HG02763 (cell line): ENCODE measurements around the gene CNKSR3.

Experiments used
- ATAC-seq: cut with Tn5 transposase; IDR thresholded peaks from one replicate; pipeline ENCODE4 v1.9.1; 2021; ENCODE audit warnings: mild to moderate bottlenecking, moderate library complexity; ENCODE audit not compliant: unreplicated experiment

The CNKSR3 gene

DNA sequence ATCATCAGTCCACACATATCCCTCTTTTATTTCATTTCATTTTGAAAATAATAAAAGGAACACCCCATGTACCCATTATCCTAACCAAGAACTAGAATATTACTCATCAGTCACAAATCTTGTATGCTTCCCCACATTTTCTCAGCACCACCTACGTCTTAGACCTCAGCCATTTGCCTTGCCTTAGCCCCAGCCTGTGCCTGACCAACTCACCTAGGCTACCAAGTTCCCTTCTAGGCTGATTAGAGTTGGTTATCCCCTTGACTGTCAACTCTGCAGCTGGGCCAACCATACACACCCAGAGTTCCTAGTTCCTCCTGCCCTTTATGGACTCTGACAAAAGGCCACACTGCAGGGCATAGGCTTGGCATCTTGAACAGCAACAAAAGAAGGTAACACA lies 120.5 kb downstream of the CNKSR3 start:
- ATAC-seq: no peak

GRCh38 chr6:154388803-154389202 lies 121.7 kb downstream of the CNKSR3 start:
- no peak for ATAC-seq

- ATAC-seq: no peak
Observed at GRCh38 chr6:154386848-154387717, 123.4 kb downstream of the CNKSR3 start.

GRCh38 chr6:154384191-154384590 lies 126.3 kb downstream of the CNKSR3 start:
- ATAC-seq: no peak

DNA sequence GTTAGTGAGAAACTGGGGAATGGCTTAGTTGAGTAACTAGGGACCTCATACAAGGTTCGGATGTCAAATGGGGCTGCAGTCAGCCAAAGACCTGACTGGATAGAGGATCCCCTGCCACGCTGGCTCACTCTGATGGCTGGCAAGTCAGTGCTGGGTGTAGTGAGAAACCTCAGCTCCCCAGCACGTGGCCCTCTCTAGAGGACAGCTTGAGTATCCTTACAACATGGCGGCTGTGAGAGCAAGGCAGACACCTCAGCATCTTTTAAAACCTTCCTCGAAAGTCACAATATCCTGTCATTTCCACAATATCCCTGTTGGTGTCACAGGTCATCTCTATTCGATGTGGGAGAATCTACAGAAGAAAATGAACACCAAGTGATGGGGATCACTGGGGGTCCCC lies 127.2 kb downstream of the CNKSR3 start:
- ATAC-seq: no peak

DNA sequence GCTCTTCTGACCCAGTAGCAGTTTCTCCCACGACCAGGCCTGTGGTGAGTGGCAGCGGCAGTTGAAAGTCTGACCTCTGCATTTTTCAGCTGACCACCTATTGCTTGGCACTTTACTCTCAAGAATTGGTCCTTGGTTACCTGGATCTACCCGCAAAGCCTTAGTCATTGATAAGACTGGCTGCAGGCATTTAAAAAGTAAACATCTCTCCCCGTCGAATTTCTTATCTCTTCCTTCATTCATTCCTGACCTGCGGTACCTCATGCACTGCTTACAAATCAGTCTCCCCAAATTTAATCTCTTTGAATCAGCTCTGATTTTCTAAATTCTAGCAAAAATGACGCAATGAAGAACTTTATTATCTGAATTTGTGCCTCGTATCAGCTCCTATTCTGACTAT lies 127.7 kb downstream of the CNKSR3 start:
- ATAC-seq: no peak

DNA sequence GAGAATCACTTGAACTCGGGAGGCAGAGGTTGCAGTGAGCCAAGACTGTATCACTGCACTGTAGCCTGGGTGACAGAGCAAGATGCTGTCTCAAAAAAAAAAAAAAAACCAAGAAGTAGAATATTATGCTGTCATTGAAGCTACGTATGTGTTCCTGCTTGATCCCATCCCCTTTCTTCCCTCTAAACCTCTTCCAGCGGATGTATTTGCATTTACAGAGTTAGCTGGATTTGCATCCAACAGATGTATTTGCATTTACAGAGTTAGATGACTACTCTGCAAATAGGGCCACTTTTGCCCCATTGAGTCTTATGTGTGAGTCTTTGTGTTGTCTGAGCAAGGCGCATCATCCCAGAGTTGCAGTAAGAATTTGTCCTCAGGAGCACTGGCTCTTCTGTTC lies 128.9 kb downstream of the CNKSR3 start:
- no peak for ATAC-seq

DNA sequence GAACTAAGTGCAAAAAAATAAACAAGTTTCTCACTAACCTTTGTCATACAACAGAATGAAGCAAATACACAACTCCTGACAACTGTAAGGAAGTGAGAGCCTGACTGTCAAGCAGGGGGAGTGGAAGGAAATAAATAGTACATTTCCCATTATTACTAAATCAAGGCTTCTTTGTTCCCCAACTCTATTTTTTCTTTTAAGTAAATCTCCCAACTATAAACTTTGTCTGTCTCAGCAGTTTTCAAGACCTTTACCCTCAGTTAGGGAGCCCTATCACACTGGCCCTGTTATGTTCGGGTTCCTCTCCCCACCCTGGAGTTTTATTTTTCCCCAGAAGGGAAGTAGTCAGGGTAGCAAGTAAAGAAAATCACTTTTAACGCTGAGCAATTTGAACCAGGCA lies 129.7 kb downstream of the CNKSR3 start:
- no peak for ATAC-seq

GRCh38 chr6:154379585-154379984 lies 130.9 kb downstream of the CNKSR3 start:
- ATAC-seq: no peak

GRCh38 chr6:154378518-154378917 lies 132.0 kb downstream of the CNKSR3 start:
- ATAC-seq: no peak

DNA sequence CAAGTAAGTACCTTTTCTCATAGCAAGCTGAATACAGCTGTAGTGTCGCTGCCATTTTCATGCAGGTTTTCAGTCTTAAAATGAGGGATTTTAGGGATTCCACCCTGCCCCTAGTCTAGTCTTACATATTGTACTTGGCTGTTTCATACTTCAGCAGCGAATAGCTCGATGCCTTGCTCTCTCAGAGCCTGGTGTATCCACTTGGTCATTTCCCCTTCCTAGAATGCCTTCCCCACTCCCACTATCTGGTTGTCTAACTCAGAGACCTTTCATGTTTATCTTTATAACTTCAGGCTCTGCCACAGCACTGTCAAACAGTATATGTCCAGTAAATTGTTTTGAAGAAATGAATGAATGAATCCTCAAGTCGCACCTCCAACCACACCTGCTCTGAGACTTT lies 132.8 kb downstream of the CNKSR3 start:
- no peak for ATAC-seq

GRCh38 chr6:154373971-154374370 lies 136.5 kb downstream of the CNKSR3 start:
- ATAC-seq: no peak

DNA sequence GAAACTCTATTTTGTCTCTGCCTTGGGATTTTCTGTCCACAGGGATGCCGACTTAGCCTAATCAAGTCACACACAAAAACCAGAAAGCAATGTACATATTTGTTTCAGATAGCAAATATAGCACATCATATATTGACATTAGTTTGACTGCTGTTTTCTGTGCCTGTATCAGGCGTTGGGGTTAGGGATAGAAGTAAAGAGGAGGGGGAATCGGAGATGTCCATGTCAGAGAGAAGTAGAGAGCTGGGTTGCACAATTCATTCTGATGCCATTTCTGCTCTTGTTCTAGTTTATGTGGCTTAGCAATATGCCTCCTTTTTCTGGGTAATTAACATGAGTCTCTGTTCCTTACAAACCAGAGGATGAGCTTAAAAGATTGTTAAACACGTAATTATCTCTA lies 139.2 kb downstream of the CNKSR3 start:
- ATAC-seq: no peak

DNA sequence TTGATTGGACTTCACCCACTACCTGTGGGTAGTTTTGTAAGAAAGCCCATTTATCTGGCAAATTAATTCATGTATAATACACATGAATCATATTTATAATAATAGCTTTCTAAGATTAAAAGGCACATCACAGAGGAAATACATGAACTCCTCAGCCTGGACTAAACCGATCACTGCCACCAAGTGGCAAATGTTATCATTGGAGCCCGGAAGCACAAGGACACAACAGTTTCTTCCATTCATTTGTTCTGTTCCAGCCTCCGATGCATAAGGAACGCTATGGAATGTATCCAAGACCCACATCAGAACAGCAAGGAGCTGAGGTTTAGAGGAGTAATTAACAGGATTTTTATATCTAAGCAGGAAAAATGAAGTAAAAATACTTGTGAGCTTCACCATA lies 139.9 kb downstream of the CNKSR3 start:
- ATAC-seq: no peak

DNA sequence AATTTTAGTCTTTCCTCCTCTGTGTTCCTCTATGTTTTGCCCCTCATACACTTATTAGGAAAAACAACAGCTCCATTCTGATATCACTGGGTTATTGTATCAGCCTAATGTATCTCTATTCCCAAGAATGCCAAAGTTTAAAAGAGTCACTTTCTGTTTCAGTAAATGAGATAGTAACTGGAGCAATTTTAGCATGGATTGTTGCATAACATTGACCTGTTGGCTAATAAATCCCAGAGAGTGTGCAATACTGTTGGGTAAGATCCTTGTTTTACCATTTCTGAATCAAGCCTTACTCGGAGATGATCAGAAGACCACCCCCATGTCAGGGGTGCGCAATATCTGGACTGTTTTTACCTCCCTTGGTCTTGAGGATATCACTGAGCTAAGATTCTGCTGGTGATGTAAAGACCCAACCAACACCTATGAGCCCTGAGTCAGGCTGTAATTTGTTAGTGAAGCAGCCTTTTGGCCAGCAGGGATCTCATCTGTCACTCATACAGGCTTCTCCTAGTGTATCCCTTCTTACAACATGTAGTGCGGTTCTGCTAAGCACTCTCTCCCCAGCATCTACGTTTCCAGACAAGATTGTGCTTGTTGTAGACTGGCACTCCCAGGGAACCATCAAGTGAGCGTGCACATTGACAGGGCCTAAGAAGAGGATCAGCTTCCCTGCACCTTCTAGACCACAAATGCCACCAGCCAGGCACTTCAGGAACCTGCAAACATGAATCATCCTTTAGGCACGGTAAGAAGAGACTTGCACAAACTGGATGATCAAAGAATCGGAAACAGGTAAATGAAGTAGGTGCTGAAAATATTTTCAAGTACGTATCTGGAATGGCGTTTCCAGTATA lies 142.4 kb downstream of the CNKSR3 start:
- ATAC-seq: no peak

DNA sequence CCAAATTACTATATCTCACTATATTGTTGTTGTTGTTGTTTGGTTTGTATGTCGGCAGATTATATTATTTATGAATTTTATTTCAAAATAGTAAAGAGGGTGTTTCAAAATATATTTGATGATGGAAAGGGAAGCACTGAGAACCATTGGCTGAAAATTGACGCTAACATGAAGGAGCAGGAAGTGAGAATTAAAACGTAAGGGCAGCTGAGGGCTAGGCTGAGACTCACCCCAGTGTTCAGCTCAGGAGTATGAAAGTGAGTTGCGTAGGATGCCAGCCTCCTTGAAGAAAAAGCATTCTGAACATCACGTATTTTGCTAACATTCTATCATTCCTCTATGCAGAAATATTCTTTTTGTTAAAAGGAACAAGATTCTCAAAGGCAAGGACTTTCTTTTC lies 143.1 kb downstream of the CNKSR3 start:
- no peak for ATAC-seq

DNA sequence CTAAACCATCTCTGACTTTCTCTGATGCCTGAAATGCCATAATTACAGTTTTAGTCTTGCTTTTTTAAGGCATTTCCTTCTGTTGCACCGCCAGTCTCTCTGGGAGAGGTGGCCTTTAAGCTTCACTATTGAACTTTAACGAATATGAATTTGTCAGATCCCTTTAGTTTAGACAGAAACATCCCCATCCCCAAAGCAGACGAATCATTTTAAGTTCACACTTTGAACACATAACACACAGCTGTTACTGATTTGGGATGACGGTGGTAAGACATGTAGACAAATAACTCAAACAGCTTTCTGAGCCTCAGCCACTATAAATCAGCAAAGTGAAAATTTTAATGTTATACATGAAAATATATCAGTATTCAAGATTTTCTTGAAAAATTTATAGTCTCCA lies 146.7 kb downstream of the CNKSR3 start:
- ATAC-seq: no peak

DNA sequence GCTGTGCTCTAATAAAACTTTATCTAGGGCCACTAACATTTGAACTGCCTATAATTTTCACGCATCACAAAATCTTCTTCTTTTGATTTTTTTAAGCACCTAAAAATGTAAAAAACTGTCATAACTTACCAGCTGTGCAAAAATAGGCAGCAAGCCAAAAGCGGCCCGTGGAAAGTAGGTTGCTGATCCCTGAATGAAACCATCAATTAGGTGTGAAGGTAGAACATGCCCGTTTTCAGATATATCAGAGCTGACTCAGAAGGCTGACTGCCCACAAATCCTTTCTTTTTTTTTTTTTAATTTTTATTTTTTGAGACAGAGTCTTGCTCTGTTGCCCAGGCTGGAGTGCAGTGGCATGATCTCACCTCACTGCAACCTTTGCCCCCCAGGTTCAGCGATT lies 149.0 kb downstream of the CNKSR3 start:
- no peak for ATAC-seq

DNA sequence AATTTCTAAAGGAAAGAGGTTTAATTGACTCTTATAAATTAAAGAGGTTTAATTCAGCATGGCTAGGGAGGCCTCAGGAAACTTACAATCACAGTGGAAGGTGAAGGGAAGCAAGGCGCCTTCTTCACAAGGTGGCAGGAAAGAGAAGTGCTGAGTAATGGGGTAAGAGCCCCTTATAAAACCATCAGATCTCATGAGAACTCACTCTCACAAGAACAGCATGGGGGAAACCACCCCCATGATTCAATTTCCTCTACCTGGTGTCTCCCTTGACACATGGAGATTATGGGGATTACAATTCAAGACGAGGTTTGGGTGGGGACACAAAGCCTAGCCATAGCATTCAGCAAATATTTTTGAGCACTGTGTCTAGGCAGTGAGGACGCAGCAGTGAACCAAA lies 150.0 kb downstream of the CNKSR3 start:
- no peak for ATAC-seq

DNA sequence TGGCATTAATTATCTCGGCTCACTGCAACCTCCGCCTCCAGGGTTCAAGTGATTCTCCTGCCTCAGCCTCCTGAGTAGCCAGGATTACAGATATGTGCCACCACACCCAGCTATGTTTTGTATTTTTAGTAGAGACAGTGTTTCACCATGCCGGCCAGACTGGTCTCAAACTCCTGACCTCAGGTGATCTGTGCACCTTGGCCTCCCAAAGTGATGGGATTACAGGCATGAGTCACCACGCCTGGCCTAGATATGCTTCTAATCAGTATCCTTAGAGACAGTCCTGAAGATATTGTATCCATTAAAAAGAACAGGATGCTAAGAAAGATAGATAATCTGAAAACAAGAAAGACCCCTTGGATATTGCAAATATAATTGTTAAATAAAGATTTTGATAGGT lies 150.8 kb downstream of the CNKSR3 start:
- ATAC-seq: no peak

DNA sequence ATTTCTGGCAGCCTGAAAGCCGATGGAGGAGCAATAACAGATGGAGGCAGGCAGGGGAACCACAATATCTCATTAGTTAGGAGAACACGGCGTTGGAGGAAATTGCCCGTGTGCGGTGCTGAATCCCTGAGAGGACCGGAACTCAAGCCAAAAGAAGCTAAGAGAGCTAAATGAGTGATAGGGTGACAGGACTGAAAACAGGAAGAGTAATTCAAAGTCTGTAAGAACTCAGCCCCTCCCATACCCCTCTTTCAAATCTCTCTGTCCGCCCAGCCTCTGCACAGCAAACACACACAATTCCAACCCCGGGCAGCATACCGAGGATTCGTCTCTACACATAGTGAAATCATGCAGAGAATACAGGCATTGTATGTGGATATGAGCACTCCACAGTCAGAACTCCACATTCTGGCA lies 151.3 kb downstream of the CNKSR3 start:
- no peak for ATAC-seq

GRCh38 chr6:154358019-154358545 lies 152.4 kb downstream of the CNKSR3 start:
- ATAC-seq: no peak
